Measurements from ENCODE around the gene RAF1. TPM values are rescaled to one million over a fixed set of nuclear protein-coding genes. Genes with fewer than 3 reads are reported as not detected.

RAF1 gene
- total RNA-seq, 2 experiments from 2014 or later: 71.1 to 74.9 TPM

GRCh38 chr3:12598890-12599289 lies 65.0 kb downstream of the RAF1 start:
- no peak for ATAC-seq
- peaks cover 3% of the 10 kb centered on the region for H3K4me1 Mint-ChIP-seq (ENCODE audit: low read depth)
- H3K27me3 Mint-ChIP-seq: no peaks in the 10 kb centered on the region
- ChIA-PET CTCF (interaction anchor here (1.1 to 1.3 kb wide), 2 partner anchors 20 to 31 kb away, joined by 3 to 4 read pairs; no protein-coding TSS in a partner anchor), POLR2A (interaction anchor here (0.9 kb wide), 1 partner anchor 16 kb away, joined by 3 read pairs; no protein-coding TSS in a partner anchor)
- intact Hi-C loops (cut with micrococcal nuclease): no loop called here
- no peaks in the 10 kb centered on the region for H3K9me3 Mint-ChIP-seq
- no peak for DNase-seq
- H3K27ac Mint-ChIP-seq: peak overlapping the region; percentile 4
- H3K36me3 Mint-ChIP-seq (ENCODE audit: low read depth): peaks cover 38% of the 10 kb centered on the region
- H3K4me3 Mint-ChIP-seq: no peak overlapping the region
- no peak for TF ChIP-seq CTCF (IDR thresholded peaks at IDR 0.05)

- Mint-ChIP-seq H3K27ac (no peak overlapping the region), H3K4me3 (no peak overlapping the region), H3K27me3 (no peaks in the 10 kb centered on the region), H3K4me1 (ENCODE audit: low read depth) (no peaks in the 10 kb centered on the region), H3K36me3 (ENCODE audit: low read depth) (peaks cover 48% of the 10 kb centered on the region), H3K9me3 (no peaks in the 10 kb centered on the region)
- DNase-seq (no peak), ATAC-seq (no peak)
- ChIA-PET CTCF (interaction anchor here (0.7 kb wide), 1 partner anchor 31 kb away, joined by 4 read pairs; no protein-coding TSS in a partner anchor), POLR2A (interaction anchor here (1.0 kb wide), 1 partner anchor 13 kb away, joined by 3 read pairs; no protein-coding TSS in a partner anchor)
- no peak for TF ChIP-seq CTCF (IDR thresholded peaks at IDR 0.05)
- intact Hi-C loops (cut with micrococcal nuclease): no loop called here
Observed at GRCh38 chr3:12593473-12593872, 70.4 kb downstream of the RAF1 start.

- intact Hi-C loops (cut with micrococcal nuclease): no loop called here
- no peak for TF ChIP-seq CTCF (IDR thresholded peaks at IDR 0.05)
- Mint-ChIP-seq H3K27ac (peak overlapping the region; percentile 34), H3K4me3 (no peak overlapping the region), H3K4me1 (ENCODE audit: low read depth) (no peaks in the 10 kb centered on the region), H3K27me3 (no peaks in the 10 kb centered on the region), H3K9me3 (no peaks in the 10 kb centered on the region), H3K36me3 (ENCODE audit: low read depth) (peaks cover 41% of the 10 kb centered on the region)
- POLR2A ChIA-PET: interaction anchor here (1.0 to 1.1 kb wide), 2 partner anchors 9 to 29 kb away, joined by 3 to 5 read pairs; no protein-coding TSS in a partner anchor
- no peak for ATAC-seq
- CTCF ChIA-PET: interaction anchor here (0.9 kb wide), 1 partner anchor 13 kb away, joined by 4 read pairs; no protein-coding TSS in a partner anchor
- no peak for DNase-seq
Observed at GRCh38 chr3:12591997-12592715, 71.8 kb downstream of the RAF1 start.

GRCh38 chr3:12591456-12591855 lies 72.5 kb downstream of the RAF1 start:
- ChIA-PET POLR2A (no interaction called here), CTCF (no interaction called here)
- no peaks in the 10 kb centered on the region for H3K27me3 Mint-ChIP-seq
- no peaks in the 10 kb centered on the region for H3K9me3 Mint-ChIP-seq
- H3K4me1 Mint-ChIP-seq (ENCODE audit: low read depth): no peaks in the 10 kb centered on the region
- DNase-seq: no peak
- no peak for ATAC-seq
- intact Hi-C loops (cut with micrococcal nuclease): no loop called here
- peak overlapping the region; percentile 10 for H3K27ac Mint-ChIP-seq
- TF ChIP-seq CTCF (IDR thresholded peaks at IDR 0.05): no peak
- H3K4me3 Mint-ChIP-seq: no peak overlapping the region
- H3K36me3 Mint-ChIP-seq (ENCODE audit: low read depth): peaks cover 37% of the 10 kb centered on the region

- no peak for TF ChIP-seq CTCF (IDR thresholded peaks at IDR 0.05)
- Mint-ChIP-seq H3K4me1 (ENCODE audit: low read depth) (no peaks in the 10 kb centered on the region), H3K9me3 (no peaks in the 10 kb centered on the region), H3K27me3 (no peaks in the 10 kb centered on the region), H3K4me3 (no peak overlapping the region), H3K27ac (no peak overlapping the region), H3K36me3 (ENCODE audit: low read depth) (peaks cover 31% of the 10 kb centered on the region)
- DNase-seq (no peak), ATAC-seq (no peak)
- intact Hi-C loops (cut with micrococcal nuclease): no loop called here
- POLR2A ChIA-PET: no interaction called here
- CTCF ChIA-PET: interaction anchor here (1.2 kb wide), 1 partner anchor 11 kb away, joined by 3 read pairs; no protein-coding TSS in a partner anchor
Observed at GRCh38 chr3:12590096-12590495, 73.8 kb downstream of the RAF1 start.

All from activated CD8-positive, alpha-beta T cell treated with anti-CD3 and anti-CD28 coated beads for 36 hours (primary cell).